Medulla oblongata (tissue), 1 donor: ENCODE data around the gene GPD2.
A peak's percentile ranks its signal among the peaks of the same experiment; 100 is the strongest.

Experiments used
- DNase-seq: peaks from one replicate; pipeline ENCODE4 v3.0.0-alpha.2; 2015; ENCODE audit errors: extremely low spot score

Gene GPD2

GRCh38 chr2:156532989-156533388, 96.8 kb downstream of the GPD2 start:
- DNase-seq: no peak

GRCh38 chr2:156536534-156536933, 100.4 kb downstream of the GPD2 start:
- DNase-seq: no peak

- DNase-seq: peak; percentile 40
Measured at GRCh38 chr2:156537141-156537540, 101.0 kb downstream of the GPD2 start.

GRCh38 chr2:156538083-156538504, 101.9 kb downstream of the GPD2 start:
- DNase-seq: no peak

GRCh38 chr2:156539086-156539860, 103.1 kb downstream of the GPD2 start:
- DNase-seq: peak; percentile 37

- no peak for DNase-seq
Measured at GRCh38 chr2:156540706-156541105, 104.5 kb downstream of the GPD2 start.

- no peak for DNase-seq
Measured at GRCh38 chr2:156541229-156541628, 105.0 kb downstream of the GPD2 start.

- DNase-seq: no peak
Measured at GRCh38 chr2:156541706-156542105, 105.5 kb downstream of the GPD2 start.

- no peak for DNase-seq
Measured at GRCh38 chr2:156548413-156548812, 112.2 kb downstream of the GPD2 start.

- no peak for DNase-seq
Measured at GRCh38 chr2:156553714-156554442, 117.7 kb downstream of the GPD2 start.

- DNase-seq: no peak
Measured at GRCh38 chr2:156561326-156561725, 125.1 kb downstream of the GPD2 start.

- DNase-seq: no peak
Measured at GRCh38 chr2:156562124-156562523, 125.9 kb downstream of the GPD2 start.

- DNase-seq: no peak
Measured at GRCh38 chr2:156563994-156564753, 128.0 kb downstream of the GPD2 start.

GRCh38 chr2:156565066-156565710, 129.0 kb downstream of the GPD2 start:
- DNase-seq: no peak

GRCh38 chr2:156573710-156574109, 137.5 kb downstream of the GPD2 start:
- no peak for DNase-seq

GRCh38 chr2:156574112-156574511, 137.9 kb downstream of the GPD2 start:
- no peak for DNase-seq

- DNase-seq: no peak
Measured at GRCh38 chr2:156576005-156576404, 139.8 kb downstream of the GPD2 start.

GRCh38 chr2:156580501-156580900, 144.3 kb downstream of the GPD2 start:
- DNase-seq: no peak

- DNase-seq: no peak
Measured at GRCh38 chr2:156581280-156581679, 145.1 kb downstream of the GPD2 start.

GRCh38 chr2:156585457-156585856, 149.3 kb downstream of the GPD2 start:
- DNase-seq: no peak

GRCh38 chr2:156586621-156587020, 150.4 kb downstream of the GPD2 start:
- DNase-seq: no peak
